ENCODE results near the gene MLXIP.
"Not testable (repeated sequence)": the region's sequence is repeated elsewhere in the genome, so short reads cannot be mapped to it uniquely, and the experiment has no call there.

Gene MLXIP

DNA sequence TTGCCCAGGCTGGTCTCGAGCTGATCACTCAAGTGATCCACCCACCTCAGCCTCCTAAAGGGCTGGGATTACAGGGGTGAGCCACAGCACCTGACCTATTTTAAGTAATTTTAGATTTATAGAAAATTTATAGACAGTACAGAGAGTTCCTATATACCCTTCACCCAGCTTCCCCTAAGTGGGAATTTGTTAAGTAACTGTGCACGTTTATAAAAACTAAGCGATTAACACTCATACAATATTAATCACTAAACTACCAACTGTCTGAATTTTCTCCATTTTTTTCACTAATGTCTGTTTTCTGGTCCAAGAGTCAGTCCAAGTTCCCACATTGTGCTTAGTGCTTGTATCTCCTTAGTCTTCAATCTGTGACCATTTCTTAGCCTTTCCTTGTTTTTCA is 89.9 kb downstream of the MLXIP start:
- no peak overlapping the region for H3K4me3 ChIP-seq (ENCODE audit: low read depth, low read length)
- no peak for TF ChIP-seq CTCF (IDR thresholded peaks at IDR 0.05; ENCODE audit: low read depth, low read length)

DNA sequence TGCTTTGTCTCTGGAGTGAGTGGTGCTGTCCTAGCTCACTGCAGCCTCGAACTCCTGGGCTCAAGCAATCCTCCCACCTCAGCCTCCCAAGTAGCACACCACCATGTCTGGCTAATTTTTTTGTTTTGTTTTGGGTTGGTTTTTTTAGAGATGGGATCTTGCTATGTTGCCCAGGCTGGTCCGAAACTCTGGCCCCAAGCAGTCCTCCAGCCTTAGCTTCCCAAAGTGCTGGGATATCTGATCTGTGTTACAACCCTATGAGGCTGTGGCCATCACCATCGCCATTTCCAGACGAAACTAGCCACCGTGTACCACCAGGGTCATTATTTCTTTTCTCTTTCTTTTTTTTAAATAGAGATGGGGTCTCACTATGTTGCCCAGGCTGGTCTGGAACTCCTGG is 92.8 kb downstream of the MLXIP start:
- no peak for TF ChIP-seq CTCF (IDR thresholded peaks at IDR 0.05; ENCODE audit: low read depth, low read length)

GRCh38 chr12:122172262-122172939 is 93.8 kb downstream of the MLXIP start:
- TF ChIP-seq CTCF (IDR thresholded peaks at IDR 0.05; ENCODE audit: low read depth, low read length) = no peak
- no peak overlapping the region for H3K4me3 ChIP-seq (ENCODE audit: low read depth, low read length)

More for the DNA sequence above, 92.8 kb downstream of the MLXIP start:
- H3K4me3 ChIP-seq (ENCODE audit: low read depth, low read length) = no peak overlapping the region

DNA sequence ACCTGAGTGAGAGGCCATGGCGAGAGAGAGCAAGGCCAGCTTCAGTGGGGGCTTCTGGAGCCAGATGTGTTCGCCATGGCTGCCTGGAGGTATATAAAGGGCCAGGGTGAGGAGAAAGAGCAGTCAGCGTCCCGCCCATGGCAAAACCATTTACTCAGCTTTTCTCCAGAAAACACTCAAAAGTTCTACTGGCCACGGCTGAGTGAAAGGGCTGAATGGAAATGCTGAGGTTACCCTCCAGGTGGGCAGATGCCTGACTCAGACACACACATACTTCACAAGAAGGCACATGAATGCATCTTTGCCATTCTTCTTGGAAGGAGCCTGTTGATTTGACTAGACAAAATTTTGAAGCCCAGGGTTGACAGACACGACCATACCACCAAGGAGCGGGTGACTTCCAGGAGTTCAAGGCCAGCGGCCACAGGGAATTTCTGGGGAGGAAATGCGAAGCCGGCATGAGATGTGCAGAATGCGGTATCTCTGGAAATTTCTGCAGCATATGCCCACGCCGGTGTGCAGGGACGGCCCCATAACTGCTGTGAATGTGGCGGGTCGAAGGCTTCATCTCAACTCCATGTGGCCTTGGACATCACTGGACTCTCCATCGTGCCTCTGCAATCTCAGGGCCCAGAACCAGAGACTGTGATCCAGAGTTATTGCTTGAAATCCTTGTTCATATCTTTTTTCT is 95.7 kb downstream of the MLXIP start, which contains the start of gene IL31:
Gene IL31 (minus strand): TSS at position 67 of the 691 bp plus-strand sequence. CDS start 49 bp downstream, at position 18.
- TF ChIP-seq CTCF (IDR thresholded peaks at IDR 0.05; ENCODE audit: low read depth, low read length) = no peak
- no peak within 1 kb of the TSS for H3K4me3 ChIP-seq (ENCODE audit: low read depth, low read length)

GRCh38 chr12:122176473-122176872 is 97.9 kb downstream of the MLXIP start:
- H3K4me3 ChIP-seq (ENCODE audit: low read depth, low read length) = not testable (repeated sequence)

GRCh38 chr12:122182887-122183587 is 104.5 kb downstream of the MLXIP start, which contains the start of gene LRRC43:
TSS of gene LRRC43 (plus strand) at chr12:122183123. CDS start at chr12:122183145, 22 bp downstream.
- no peak for TF ChIP-seq CTCF (IDR thresholded peaks at IDR 0.05; ENCODE audit: low read depth, low read length)
- no peak within 1 kb of the TSS for H3K4me3 ChIP-seq (ENCODE audit: low read depth, low read length)

- no peak for TF ChIP-seq CTCF (IDR thresholded peaks at IDR 0.05; ENCODE audit: low read depth, low read length)
- H3K4me3 ChIP-seq (ENCODE audit: low read depth, low read length) = no peak overlapping the region
Observed at GRCh38 chr12:122183588-122183940, 105.0 kb downstream of the MLXIP start.

All from WI38 (cell line).